HepG2 (cell line): ENCODE measurements around the gene OBSL1. TPM values are rescaled to one million over a fixed set of nuclear protein-coding genes. Genes with fewer than 3 reads are reported as not detected.

Experiments used
- BCL3 ChIP-seq: sonication (generic); formaldehyde crosslinking; IDR thresholded peaks from 2 replicates; pipeline ENCODE4 v1.5.1; 2020; ENCODE audit warnings: mild to moderate bottlenecking, missing genetic modification reagents, moderate library complexity
- CEBPZ ChIP-seq: IDR thresholded peaks from 2 replicates; pipeline ENCODE4 v1.6.1; 2012; ENCODE audit warnings: low read length, improper control_type of control experiment
- CREM ChIP-seq, 2 experiments: sonication (generic) in 1 of 2; formaldehyde crosslinking in 1 of 2; IDR thresholded peaks; 2 replicates each; pipeline versions ENCODE4 v1.4.0 to v1.6.1; 2016 to 2020; ENCODE audit warnings: antibody characterized with exemption in 1 of 2, mild to moderate bottlenecking in 1 of 2, missing genetic modification reagents in 1 of 2
- E2F2 ChIP-seq: sonication (generic); formaldehyde crosslinking; IDR thresholded peaks from 2 replicates; pipeline ENCODE4 v1.4.0; 2020; ENCODE audit warnings: missing genetic modification reagents, borderline replicate concordance
- EZH2 ChIP-seq: conservative IDR thresholded peaks from 2 replicates; pipeline ENCODE4 v1.6.1; 2012; ENCODE audit warnings: mild to moderate bottlenecking, low read depth, low read length, moderate library complexity
- FOXK1 ChIP-seq: sonication (generic); formaldehyde crosslinking; IDR thresholded peaks from 2 replicates; pipeline ENCODE4 v1.4.0; 2020; ENCODE audit warnings: low read depth, missing genetic modification reagents, borderline replicate concordance
- HMG20B ChIP-seq: conservative IDR thresholded peaks from 2 replicates; pipeline ENCODE4 v1.6.1; 2016; ENCODE audit warnings: missing genetic modification reagents, missing compliant biosample characterization
- HMGA1 ChIP-seq: sonication (generic); formaldehyde crosslinking; conservative IDR thresholded peaks from 2 replicates; pipeline ENCODE4 v1.4.0; 2020; ENCODE audit warnings: missing genetic modification reagents
- KAT7 ChIP-seq: IDR thresholded peaks from 2 replicates; pipeline ENCODE4 v1.6.1; 2018; ENCODE audit warnings: borderline replicate concordance, missing compliant biosample characterization
- MAFF ChIP-seq: IDR thresholded peaks from 2 replicates; pipeline ENCODE4 v1.6.1; 2011; ENCODE audit warnings: low read depth, low read length, improper control_type of control experiment
- MBNL3 ChIP-seq: fragments of 250-450 bp; sonication (Bioruptor Pico); conservative IDR thresholded peaks from 2 replicates; pipeline ENCODE4 v1.8.0; 2022; ENCODE audit warnings: mild to moderate bottlenecking, inconsistent platforms
- MIER2 ChIP-seq: IDR thresholded peaks from 2 replicates; pipeline ENCODE4 v1.6.1; 2016; ENCODE audit warnings: missing biosample characterization, missing genetic modification reagents
- PAWR ChIP-seq: sonication (generic); formaldehyde crosslinking; IDR thresholded peaks from 2 replicates; pipeline ENCODE4 v1.4.0; 2020; ENCODE audit warnings: missing genetic modification reagents, mild to moderate bottlenecking, borderline replicate concordance
- PAXIP1 ChIP-seq: sonication (generic); formaldehyde crosslinking; conservative IDR thresholded peaks from 2 replicates; pipeline ENCODE4 v1.4.0; 2020; ENCODE audit warnings: mild to moderate bottlenecking, missing genetic modification reagents, moderate library complexity
- ZNF12 ChIP-seq: sonication (generic); formaldehyde crosslinking; IDR thresholded peaks from 2 replicates; pipeline ENCODE4 v1.5.0; 2020; ENCODE audit warnings: missing genetic modification reagents
- ZNF317 ChIP-seq: sonication (generic); formaldehyde crosslinking; IDR thresholded peaks from 2 replicates; pipeline ENCODE4 v1.5.0; 2020; ENCODE audit warnings: mild to moderate bottlenecking, missing genetic modification reagents
- ZNF441 ChIP-seq: sonication (generic); formaldehyde crosslinking; IDR thresholded peaks from 2 replicates; pipeline ENCODE4 v1.7.0; 2021; ENCODE audit warnings: missing genetic modification reagents, borderline replicate concordance
- ZNF790 ChIP-seq: sonication (generic); formaldehyde crosslinking; IDR thresholded peaks from 2 replicates; pipeline ENCODE4 v1.8.0; 2022; ENCODE audit warnings: missing genetic modification reagents, mild to moderate bottlenecking, borderline replicate concordance
- ZNF850 ChIP-seq: sonication (generic); formaldehyde crosslinking; conservative IDR thresholded peaks from 2 replicates; pipeline ENCODE4 v1.9.0; 2021; ENCODE audit warnings: mild to moderate bottlenecking, missing genetic modification reagents
- polyA plus RNA-seq, 8 experiments: library from polyadenylated mRNA; depleted of rRNA in 3 of 8; stranded (reverse) in 7 of 8; unstranded in 1 of 8; fragments of >200 nt; fragmentation: Illumina TruSeq in 4 of 8; extraction: Trizol in 4 of 8; gene quantifications; 2 replicates each; pipeline versions ENCODE4 v1.2.1 to v1.2.3, GENCODE V29; 2011 to 2016; ENCODE audit warnings: low read depth in 4 of 8, missing spikeins in 1 of 8, mixed read lengths in 1 of 8; ENCODE audit not compliant: insufficient read depth in 1 of 8
- total RNA-seq, 5 experiments: library from RNA; depleted of rRNA; stranded (reverse); fragments of >200 nt; fragmentation: Illumina TruSeq; extraction: Trizol; gene quantifications; 2 replicates each; pipeline ENCODE4 v1.2.3, GENCODE V29; 2016; ENCODE audit warnings: low read depth in 1 of 5

OBSL1 gene
- total and polyA plus RNA-seq, 2 of the 13 experiments (the other 11 are each of a cell fraction or from before 2014, with no cell fraction given) = 86.7 to 218 TPM

GRCh38 chr2:219541611-219542180, 29.6 kb downstream of the OBSL1 start (continued):
- TF ChIP-seq E2F2 (CRISPR knock-in tag) = no peak
- no peak for TF ChIP-seq MBNL3 (CRISPR knock-in tag)
- peak; percentile 57 for TF ChIP-seq FOXK1 (CRISPR knock-in tag)
- peak; percentile 56; the same call in 1 of the 2 replicates for TF ChIP-seq PAWR (CRISPR knock-in tag)
- no peak for TF ChIP-seq ZNF790
- peak; percentile 43; the same call in 1 of the 2 replicates for TF ChIP-seq ZNF441
- TF ChIP-seq ZNF12 (CRISPR knock-in tag) = peak; percentile 63
- peak; percentile 45 for TF ChIP-seq PAXIP1 (CRISPR knock-in tag)
- TF ChIP-seq KAT7 (CRISPR knock-in tag) = peak; percentile 72; the same call in 1 of the 2 replicates
- TF ChIP-seq ZNF317 (CRISPR knock-in tag) = peak; percentile 75
- no peak for TF ChIP-seq MAFF
- TF ChIP-seq BCL3 (CRISPR knock-in tag) = peak; percentile 54; the same call in 1 of the 2 replicates
- TF ChIP-seq ZNF850 (CRISPR knock-in tag) = no peak
- TF ChIP-seq HMGA1 (CRISPR knock-in tag) = no peak
- TF ChIP-seq MIER2 (CRISPR knock-in tag) = peak; percentile 74
- TF ChIP-seq CREM (IDR thresholded peaks at IDR 0.05) = no peak
- no peak for TF ChIP-seq CREM (CRISPR knock-in tag; IDR thresholded peaks at IDR 0.05)
- no peak for TF ChIP-seq HMG20B (CRISPR knock-in tag)
- TF ChIP-seq CEBPZ = no peak
- no peak for TF ChIP-seq EZH2
